ENCODE results near the gene DMKN. TPM values are rescaled to one million over a fixed set of nuclear protein-coding genes. Genes with fewer than 3 reads are reported as not detected.

DMKN gene
- polyA plus RNA-seq, 2 of the 4 experiments (the other 2 are of a cell fraction): 21.5 to 40.6 TPM

DNA sequence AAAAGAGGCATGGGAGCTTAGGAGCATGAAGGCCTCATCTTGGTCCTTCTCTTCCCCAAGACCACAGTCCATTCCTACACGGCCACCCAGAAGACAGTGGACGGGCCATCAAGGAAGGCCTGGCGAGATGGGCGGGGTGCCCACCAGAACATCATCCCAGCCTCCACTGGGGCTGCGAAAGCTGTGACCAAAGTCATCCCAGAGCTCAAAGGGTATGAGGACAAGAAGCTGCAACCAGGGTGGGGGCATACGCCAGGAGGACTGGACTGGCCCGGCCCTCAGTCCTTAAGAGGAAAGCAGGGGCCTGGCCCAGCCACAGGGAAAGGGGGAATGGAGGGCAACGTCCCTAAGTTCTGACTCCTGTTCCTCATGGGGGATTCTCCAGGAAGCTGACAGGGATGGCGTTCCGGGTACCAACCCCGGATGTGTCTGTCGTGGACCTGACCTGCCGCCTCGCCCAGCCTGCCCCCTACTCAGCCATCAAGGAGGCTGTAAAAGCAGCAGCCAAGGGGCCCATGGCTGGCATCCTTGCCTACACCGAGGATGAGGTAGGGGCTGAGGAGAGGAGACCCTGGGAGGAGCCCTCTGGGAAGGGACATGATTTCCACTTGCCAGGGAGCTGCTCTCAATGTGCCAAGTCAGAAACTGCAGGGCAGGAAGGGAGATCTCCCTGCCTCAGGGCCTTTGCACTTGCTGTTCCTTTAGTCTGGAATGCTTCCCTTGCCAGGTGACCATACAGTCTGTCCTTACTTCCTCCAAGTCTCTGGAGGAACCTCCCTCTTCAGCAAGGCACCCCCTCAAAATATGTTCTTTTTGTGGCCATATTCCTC, 30.0 kb upstream of the DMKN start:
- H3K27ac ChIP-seq: peak overlapping the region in 1 of 2 experiments; percentile 93; a peak in 3 of 6 replicates
- 95% methylated on average over 15 of the region's 15 CpGs for WGBS (ENCODE audit: missing lambda C conversion rate)
- no peak for ATAC-seq
- no peak for DNase-seq (ENCODE audit: low read depth in 1 of 2, low spot score in 1 of 2)
- TF ChIP-seq RAD21 (conservative IDR thresholded peaks at IDR 0.05 in 1 of 2, IDR thresholded peaks at IDR 0.05 in 1 of 2): no peak
- peak; percentile 19; the same call in 1 of the 2 replicates for TF ChIP-seq POLR2A (IDR thresholded peaks at IDR 0.05; ENCODE audit: low read length)
- H3K4me2 ChIP-seq: peak overlapping the region; percentile 85
- no peak overlapping the region for H3K4me3 ChIP-seq
- peaks cover 14% of the 10 kb centered on the region for H3K4me1 ChIP-seq
- CTCF ChIA-PET: interaction anchor here (1.3 to 2.6 kb wide), 5 partner anchors 9 to 33 kb away, joined by 3 to 24 read pairs (median 7); partner anchors contain the start of gene DMKN
- H3K9me3 ChIP-seq: no peaks in the 10 kb centered on the region
- POLR2A ChIA-PET: interaction anchor here (0.9 kb wide), 1 partner anchor 14 kb away, joined by 3 read pairs; no protein-coding TSS in a partner anchor
- no peak for FAIRE-seq

DNA sequence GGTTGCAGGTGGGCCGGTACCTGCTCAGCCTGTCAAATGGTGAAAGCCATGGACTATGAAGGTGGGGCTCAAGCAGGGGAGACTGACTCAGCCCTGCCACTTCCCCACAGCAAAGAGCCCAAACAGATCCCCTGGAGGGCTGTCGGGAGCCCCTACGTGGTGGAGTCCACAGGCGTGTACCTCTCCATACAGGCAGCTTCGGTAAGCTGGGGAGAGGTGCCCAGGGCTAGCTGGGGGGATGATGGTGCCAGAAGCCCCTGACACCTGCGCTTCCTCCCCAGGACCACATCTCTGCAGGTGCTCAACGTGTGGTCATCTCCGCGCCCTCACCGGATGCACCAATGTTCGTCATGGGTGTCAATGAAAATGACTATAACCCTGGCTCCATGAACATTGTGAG, 28.8 kb upstream of the DMKN start:
- no peaks in the 10 kb centered on the region for H3K9me3 ChIP-seq
- 95% methylated on average over 11 of the region's 11 CpGs for WGBS (ENCODE audit: missing lambda C conversion rate)
- ChIA-PET CTCF (interaction anchor here (1.0 to 2.4 kb wide), 4 partner anchors 14 to 389 kb away, joined by 3 to 12 read pairs (median 7); no protein-coding TSS in a partner anchor), POLR2A (no interaction called here)
- no peak for FAIRE-seq
- H3K27ac ChIP-seq: no peak overlapping the region
- DNase-seq (ENCODE audit: low read depth in 1 of 2, low spot score in 1 of 2): no peak
- no peak overlapping the region for H3K4me3 ChIP-seq
- no peak for ATAC-seq
- peaks cover 14% of the 10 kb centered on the region for H3K4me1 ChIP-seq
- no peak overlapping the region for H3K4me2 ChIP-seq
- no peak for TF ChIP-seq ZFP36 (IDR thresholded peaks at IDR 0.05; ENCODE audit: borderline replicate concordance, partially characterized antibody)
- peak; percentile 19; the same call in 1 of the 2 replicates for TF ChIP-seq POLR2A (IDR thresholded peaks at IDR 0.05; ENCODE audit: low read length)
- no peak for TF ChIP-seq SREBF2 (IDR thresholded peaks at IDR 0.05)
- TF ChIP-seq, protein P1, sequence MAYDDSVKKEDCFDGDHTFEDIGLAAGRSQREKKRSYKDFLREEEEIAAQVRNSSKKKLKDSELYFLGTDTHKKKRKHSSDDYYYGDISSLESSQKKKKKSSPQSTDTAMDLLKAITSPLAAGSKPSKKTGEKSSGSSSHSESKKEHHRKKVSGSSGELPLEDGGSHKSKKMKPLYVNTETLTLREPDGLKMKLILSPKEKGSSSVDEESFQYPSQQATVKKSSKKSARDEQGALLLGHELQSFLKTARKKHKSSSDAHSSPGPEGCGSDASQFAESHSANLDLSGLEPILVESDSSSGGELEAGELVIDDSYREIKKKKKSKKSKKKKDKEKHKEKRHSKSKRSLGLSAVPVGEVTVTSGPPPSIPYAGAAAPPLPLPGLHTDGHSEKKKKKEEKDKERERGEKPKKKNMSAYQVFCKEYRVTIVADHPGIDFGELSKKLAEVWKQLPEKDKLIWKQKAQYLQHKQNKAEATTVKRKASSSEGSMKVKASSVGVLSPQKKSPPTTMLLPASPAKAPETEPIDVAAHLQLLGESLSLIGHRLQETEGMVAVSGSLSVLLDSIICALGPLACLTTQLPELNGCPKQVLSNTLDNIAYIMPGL (CRISPR knock-in tag; IDR thresholded peaks at IDR 0.05; ENCODE audit: borderline replicate concordance): no peak
- no peak for TF ChIP-seq FOXS1 (CRISPR knock-in tag; IDR thresholded peaks at IDR 0.05)
- TF ChIP-seq TP53 (CRISPR knock-in tag; IDR thresholded peaks at IDR 0.05): no peak
- TF ChIP-seq, protein P2, sequence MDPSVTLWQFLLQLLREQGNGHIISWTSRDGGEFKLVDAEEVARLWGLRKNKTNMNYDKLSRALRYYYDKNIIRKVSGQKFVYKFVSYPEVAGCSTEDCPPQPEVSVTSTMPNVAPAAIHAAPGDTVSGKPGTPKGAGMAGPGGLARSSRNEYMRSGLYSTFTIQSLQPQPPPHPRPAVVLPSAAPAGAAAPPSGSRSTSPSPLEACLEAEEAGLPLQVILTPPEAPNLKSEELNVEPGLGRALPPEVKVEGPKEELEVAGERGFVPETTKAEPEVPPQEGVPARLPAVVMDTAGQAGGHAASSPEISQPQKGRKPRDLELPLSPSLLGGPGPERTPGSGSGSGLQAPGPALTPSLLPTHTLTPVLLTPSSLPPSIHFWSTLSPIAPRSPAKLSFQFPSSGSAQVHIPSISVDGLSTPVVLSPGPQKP (IDR thresholded peaks at IDR 0.05; ENCODE audit: low read depth, low read length): no peak

DNA sequence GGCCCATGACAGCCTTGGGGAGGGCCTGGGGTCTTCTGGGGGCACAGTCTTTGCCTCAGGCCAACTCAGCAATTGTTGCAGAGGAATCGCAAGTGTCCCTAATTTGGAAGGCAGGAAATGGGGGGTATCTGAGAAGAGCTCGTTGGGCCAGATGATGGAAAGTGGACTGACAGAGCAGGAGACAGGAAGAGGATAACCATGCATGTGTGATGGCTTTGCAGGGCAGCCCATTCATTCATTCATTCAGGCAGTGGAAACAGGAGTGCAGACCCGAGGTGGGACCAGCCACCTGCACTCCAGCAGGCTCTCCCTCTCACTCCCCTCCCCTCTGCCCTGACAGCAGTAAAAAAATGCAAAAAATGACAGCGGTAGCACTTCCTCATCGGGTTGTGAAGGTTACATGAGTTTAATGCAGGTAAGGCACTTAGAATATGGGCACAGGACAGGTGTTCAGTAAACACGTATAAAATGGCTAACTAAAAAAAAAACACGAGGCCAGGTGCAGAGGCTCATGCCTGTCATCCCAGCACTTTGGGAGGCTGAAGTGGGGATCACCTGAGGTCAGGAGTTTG, 27.0 kb upstream of the DMKN start:
- ChIA-PET CTCF (interaction anchor here (1.0 to 4.6 kb wide), 5 partner anchors 9 to 30 kb away, joined by 3 to 31 read pairs (median 6); no protein-coding TSS in a partner anchor), POLR2A (interaction anchor here (0.6 to 1.0 kb wide), 2 partner anchors 11 to 27 kb away, joined by 3 to 4 read pairs; partner anchors contain the start of gene DMKN)
- Histone ChIP-seq H3K4me1 (peaks cover 5% of the 10 kb centered on the region; the same call in 2 of the 3 replicates), H3K4me3 (no peak overlapping the region), H3K9me3 (no peaks in the 10 kb centered on the region), H3K4me2 (no peak overlapping the region), H3K27ac (no peak overlapping the region)
- 86% methylated on average over 7 of the region's 7 CpGs for WGBS (ENCODE audit: missing lambda C conversion rate)
- FAIRE-seq (no peak), DNase-seq (ENCODE audit: low read depth in 1 of 2, low spot score in 1 of 2) (no peak), ATAC-seq (no peak)
- no peak for TF ChIP-seq TP53 (CRISPR knock-in tag; IDR thresholded peaks at IDR 0.05)
- TF ChIP-seq, protein P3, sequence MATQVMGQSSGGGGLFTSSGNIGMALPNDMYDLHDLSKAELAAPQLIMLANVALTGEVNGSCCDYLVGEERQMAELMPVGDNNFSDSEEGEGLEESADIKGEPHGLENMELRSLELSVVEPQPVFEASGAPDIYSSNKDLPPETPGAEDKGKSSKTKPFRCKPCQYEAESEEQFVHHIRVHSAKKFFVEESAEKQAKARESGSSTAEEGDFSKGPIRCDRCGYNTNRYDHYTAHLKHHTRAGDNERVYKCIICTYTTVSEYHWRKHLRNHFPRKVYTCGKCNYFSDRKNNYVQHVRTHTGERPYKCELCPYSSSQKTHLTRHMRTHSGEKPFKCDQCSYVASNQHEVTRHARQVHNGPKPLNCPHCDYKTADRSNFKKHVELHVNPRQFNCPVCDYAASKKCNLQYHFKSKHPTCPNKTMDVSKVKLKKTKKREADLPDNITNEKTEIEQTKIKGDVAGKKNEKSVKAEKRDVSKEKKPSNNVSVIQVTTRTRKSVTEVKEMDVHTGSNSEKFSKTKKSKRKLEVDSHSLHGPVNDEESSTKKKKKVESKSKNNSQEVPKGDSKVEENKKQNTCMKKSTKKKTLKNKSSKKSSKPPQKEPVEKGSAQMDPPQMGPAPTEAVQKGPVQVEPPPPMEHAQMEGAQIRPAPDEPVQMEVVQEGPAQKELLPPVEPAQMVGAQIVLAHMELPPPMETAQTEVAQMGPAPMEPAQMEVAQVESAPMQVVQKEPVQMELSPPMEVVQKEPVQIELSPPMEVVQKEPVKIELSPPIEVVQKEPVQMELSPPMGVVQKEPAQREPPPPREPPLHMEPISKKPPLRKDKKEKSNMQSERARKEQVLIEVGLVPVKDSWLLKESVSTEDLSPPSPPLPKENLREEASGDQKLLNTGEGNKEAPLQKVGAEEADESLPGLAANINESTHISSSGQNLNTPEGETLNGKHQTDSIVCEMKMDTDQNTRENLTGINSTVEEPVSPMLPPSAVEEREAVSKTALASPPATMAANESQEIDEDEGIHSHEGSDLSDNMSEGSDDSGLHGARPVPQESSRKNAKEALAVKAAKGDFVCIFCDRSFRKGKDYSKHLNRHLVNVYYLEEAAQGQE (IDR thresholded peaks at IDR 0.05): no peak
- no peak for TF ChIP-seq CHD4 (IDR thresholded peaks at IDR 0.05; ENCODE audit: borderline replicate concordance)
- TF ChIP-seq FOXS1 (CRISPR knock-in tag; IDR thresholded peaks at IDR 0.05): no peak
- no peak for TF ChIP-seq HEYL (CRISPR knock-in tag; IDR thresholded peaks at IDR 0.05)
